NB4 (cell line): Measurements from ENCODE around the gene NT5C.

Source experiments
- POLR2A ChIP-seq: IDR thresholded peaks from 2 replicates; pipeline ENCODE4 v1.6.1; 2011; ENCODE audit warnings: mild to moderate bottlenecking; ENCODE audit not compliant: insufficient read length; ENCODE audit errors: extremely low read depth
- TF ChIP-seq, protein P1 (sequence below): IDR thresholded peaks from one replicate; pipeline ENCODE4 v1.5.1; 2012; ENCODE audit warnings: low read depth, low read length

GRCh38 chr17:75114552-75115314 is 16.8 kb downstream of the NT5C start:
- TF ChIP-seq, protein P1, sequence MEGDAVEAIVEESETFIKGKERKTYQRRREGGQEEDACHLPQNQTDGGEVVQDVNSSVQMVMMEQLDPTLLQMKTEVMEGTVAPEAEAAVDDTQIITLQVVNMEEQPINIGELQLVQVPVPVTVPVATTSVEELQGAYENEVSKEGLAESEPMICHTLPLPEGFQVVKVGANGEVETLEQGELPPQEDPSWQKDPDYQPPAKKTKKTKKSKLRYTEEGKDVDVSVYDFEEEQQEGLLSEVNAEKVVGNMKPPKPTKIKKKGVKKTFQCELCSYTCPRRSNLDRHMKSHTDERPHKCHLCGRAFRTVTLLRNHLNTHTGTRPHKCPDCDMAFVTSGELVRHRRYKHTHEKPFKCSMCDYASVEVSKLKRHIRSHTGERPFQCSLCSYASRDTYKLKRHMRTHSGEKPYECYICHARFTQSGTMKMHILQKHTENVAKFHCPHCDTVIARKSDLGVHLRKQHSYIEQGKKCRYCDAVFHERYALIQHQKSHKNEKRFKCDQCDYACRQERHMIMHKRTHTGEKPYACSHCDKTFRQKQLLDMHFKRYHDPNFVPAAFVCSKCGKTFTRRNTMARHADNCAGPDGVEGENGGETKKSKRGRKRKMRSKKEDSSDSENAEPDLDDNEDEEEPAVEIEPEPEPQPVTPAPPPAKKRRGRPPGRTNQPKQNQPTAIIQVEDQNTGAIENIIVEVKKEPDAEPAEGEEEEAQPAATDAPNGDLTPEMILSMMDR, result no peak
- no peak for TF ChIP-seq POLR2A
